ENCODE data around the gene ITSN2. TPM values are rescaled to one million over a fixed set of nuclear protein-coding genes. Genes with fewer than 3 reads are reported as not detected.
"Not testable (repeated sequence)": the region's sequence is repeated elsewhere in the genome, so short reads cannot be mapped to it uniquely, and the experiment has no call there.

Gene ITSN2
- total RNA-seq, 2 donors from 2014 or later: 38.2 to 38.5 TPM

DNA sequence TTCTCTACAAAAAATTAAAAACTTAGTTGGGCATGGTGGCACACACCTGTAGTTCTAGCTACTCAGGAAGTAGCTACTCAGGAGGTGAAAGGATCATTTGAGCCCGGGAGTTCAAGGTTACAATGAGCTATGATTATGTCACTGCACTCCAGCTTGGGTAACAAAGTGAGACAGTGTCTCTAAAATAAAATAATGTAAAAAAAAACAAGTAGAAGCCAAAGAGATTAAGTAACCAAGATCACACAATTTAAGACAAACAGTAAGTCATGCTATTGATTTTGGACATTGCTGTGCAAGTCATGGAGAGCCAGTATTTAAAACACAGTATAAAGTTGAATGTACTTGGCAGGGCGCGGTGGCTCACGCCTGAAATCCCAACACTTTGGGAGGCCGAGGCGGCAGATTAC, 20.5 kb downstream of the ITSN2 start:
- intact Hi-C loops (cut with DNase I): no loop called here
- no peak overlapping the region for H3K27ac ChIP-seq
- no peak overlapping the region for H3K9ac ChIP-seq (ENCODE audit: low read depth in 2 of 2, low read length in 2 of 2)
- no peaks in the 10 kb centered on the region for H3K9me3 ChIP-seq
- H3K27me3 ChIP-seq: no peaks in the 10 kb centered on the region
- H3K4me3 ChIP-seq: no peak overlapping the region
- H3K4me1 ChIP-seq: peaks cover 8% of the 10 kb centered on the region
- TF ChIP-seq, protein P1, sequence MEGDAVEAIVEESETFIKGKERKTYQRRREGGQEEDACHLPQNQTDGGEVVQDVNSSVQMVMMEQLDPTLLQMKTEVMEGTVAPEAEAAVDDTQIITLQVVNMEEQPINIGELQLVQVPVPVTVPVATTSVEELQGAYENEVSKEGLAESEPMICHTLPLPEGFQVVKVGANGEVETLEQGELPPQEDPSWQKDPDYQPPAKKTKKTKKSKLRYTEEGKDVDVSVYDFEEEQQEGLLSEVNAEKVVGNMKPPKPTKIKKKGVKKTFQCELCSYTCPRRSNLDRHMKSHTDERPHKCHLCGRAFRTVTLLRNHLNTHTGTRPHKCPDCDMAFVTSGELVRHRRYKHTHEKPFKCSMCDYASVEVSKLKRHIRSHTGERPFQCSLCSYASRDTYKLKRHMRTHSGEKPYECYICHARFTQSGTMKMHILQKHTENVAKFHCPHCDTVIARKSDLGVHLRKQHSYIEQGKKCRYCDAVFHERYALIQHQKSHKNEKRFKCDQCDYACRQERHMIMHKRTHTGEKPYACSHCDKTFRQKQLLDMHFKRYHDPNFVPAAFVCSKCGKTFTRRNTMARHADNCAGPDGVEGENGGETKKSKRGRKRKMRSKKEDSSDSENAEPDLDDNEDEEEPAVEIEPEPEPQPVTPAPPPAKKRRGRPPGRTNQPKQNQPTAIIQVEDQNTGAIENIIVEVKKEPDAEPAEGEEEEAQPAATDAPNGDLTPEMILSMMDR (IDR thresholded peaks at IDR 0.05): no peak
- H3K36me3 ChIP-seq: no peaks in the 10 kb centered on the region
- DNase-seq: no peak

DNA sequence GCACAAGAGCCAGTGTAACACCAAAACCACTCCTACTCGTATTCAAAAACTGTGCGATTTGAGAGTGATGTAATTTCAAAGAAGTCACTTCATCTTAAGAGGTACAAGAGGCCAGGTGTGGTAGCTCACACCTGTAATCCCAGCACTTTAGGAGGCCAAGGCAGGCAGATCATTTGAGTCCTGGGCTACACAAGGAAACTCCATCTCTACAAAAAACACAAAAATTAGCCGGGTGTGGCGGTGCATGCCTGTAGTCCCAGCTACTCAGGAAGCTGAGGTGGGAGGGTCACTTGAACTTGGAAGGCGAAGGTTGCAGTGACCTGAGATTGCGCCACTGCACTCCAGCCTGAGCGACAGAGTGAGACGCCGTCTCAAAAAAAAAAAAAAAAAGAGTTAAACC, 21.2 kb downstream of the ITSN2 start:
- H3K27me3 ChIP-seq; H3K9me3 ChIP-seq; H3K27ac ChIP-seq; intact Hi-C loops (cut with DNase I); H3K4me1 ChIP-seq; H3K9ac ChIP-seq (ENCODE audit: low read depth in 2 of 2, low read length in 2 of 2); DNase-seq; H3K4me3 ChIP-seq; H3K36me3 ChIP-seq: not testable (repeated sequence)

DNA sequence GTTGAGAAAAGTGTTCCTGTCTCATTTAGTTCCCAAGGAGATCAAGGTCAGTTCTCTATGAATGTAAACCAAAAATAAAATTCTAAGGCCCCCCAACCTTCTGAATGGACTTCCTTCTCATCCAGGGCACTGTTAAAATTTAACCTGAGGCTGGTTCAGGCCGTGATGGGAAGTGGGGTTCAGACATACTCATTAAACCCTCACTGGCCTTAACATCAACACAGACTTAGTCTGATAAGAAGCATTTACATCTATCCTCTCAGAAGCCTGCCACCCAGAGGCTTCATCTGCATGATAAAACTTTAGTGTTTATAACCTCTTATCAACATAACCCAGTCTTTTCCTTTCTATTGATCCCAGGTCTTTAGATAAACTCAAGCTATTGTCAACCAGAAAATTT, 22.4 kb downstream of the ITSN2 start:
- no peaks in the 10 kb centered on the region for H3K9me3 ChIP-seq
- peaks cover 3% of the 10 kb centered on the region for H3K4me1 ChIP-seq
- TF ChIP-seq, protein P1 (IDR thresholded peaks at IDR 0.05): no peak
- DNase-seq: no peak
- no peak overlapping the region for H3K4me3 ChIP-seq
- no peak overlapping the region for H3K9ac ChIP-seq (ENCODE audit: low read depth in 2 of 2, low read length in 2 of 2)
- intact Hi-C loops (cut with DNase I): no loop called here
- H3K27me3 ChIP-seq: no peaks in the 10 kb centered on the region
- no peak overlapping the region for H3K27ac ChIP-seq
- H3K36me3 ChIP-seq: no peaks in the 10 kb centered on the region

DNA sequence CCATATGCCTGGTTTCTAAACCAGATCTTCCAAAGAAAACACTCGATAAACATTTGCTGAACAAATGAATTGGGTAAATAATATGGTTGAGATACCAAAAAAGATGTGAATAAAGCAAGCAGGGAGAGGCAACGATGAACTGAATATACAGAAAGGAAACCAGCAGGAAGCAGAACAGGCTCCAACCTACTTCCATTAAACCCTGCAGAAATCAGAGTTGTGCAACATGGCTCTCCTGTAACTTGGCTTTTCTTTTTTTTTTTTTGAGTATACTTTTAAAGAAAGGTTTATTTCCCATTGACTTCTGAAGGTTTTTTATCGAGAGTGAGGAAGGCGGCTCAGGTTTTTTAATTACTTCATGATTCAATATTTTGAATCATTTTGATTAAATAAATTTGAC, 23.5 kb downstream of the ITSN2 start:
- H3K27me3 ChIP-seq: no peaks in the 10 kb centered on the region
- peaks cover 3% of the 10 kb centered on the region for H3K4me1 ChIP-seq
- H3K4me3 ChIP-seq: no peak overlapping the region
- no peaks in the 10 kb centered on the region for H3K9me3 ChIP-seq
- TF ChIP-seq, protein P1 (IDR thresholded peaks at IDR 0.05): no peak
- DNase-seq: no peak
- H3K9ac ChIP-seq (ENCODE audit: low read depth in 2 of 2, low read length in 2 of 2): no peak overlapping the region
- H3K36me3 ChIP-seq: no peaks in the 10 kb centered on the region
- intact Hi-C loops (cut with DNase I): no loop called here
- H3K27ac ChIP-seq: no peak overlapping the region

DNA sequence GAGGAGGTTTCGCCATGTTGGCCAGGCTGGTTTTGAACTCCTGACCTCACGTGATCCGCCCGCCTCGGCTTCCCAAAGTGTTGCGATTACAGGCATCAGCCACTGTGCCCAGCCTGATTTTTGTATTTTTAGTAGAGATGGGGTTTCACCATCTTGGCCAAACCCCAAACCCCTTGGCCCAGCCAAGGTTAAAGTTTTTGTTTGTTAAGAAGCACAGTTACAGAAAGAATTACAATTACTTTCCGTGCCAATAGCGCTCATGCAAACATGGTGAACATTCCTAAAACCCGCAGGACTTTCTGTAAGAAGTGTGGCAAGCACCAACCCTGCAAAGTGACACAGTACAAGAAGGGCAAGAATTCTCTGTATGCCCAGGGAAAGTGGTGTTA, 26.1 kb downstream of the ITSN2 start:
- H3K36me3 ChIP-seq: no peaks in the 10 kb centered on the region
- H3K4me3 ChIP-seq: no peak overlapping the region
- no peak overlapping the region for H3K9ac ChIP-seq (ENCODE audit: low read depth in 2 of 2, low read length in 2 of 2)
- H3K4me1 ChIP-seq: peaks cover 3% of the 10 kb centered on the region
- TF ChIP-seq, protein P1 (IDR thresholded peaks at IDR 0.05): no peak
- H3K27me3 ChIP-seq: no peaks in the 10 kb centered on the region
- no peak for DNase-seq
- no peak overlapping the region for H3K27ac ChIP-seq
- intact Hi-C loops (cut with DNase I): no loop called here
- no peaks in the 10 kb centered on the region for H3K9me3 ChIP-seq

DNA sequence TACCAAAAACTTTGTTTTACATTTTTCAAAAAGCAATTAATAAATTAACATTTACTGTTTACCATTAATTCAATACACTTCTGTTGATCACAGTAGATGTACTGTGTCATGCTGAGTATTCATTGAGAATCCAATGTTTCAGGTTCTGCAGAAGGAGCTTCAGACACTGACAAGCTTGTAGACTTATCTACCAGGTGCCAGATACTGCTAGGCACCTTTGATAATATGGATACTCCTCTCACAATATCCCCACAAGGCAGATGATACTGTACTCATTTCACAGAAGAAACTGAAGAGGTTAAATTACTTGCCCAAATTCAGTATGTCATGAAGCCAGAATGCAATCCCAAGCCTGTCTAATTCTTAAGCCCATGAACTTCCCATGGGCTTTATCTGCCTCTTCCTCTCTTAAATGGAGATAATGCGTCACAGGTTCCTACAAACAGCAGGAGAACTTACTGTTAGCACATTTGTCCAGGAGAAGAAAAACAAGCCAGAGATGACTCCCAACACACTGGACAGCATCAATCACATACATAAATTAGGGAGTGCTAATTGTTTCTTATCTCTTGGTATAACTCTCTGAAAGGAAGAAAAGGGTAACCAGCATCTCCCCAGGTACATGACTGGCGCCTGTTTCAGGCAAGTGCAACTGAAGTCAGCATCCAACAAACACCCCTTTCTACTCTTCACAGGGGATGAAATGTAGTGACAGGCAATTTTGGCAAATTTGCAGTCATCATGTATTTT, 27.4 kb downstream of the ITSN2 start:
- H3K27me3 ChIP-seq: no peaks in the 10 kb centered on the region
- no peak overlapping the region for H3K4me3 ChIP-seq
- no peak overlapping the region for H3K9ac ChIP-seq (ENCODE audit: low read depth in 2 of 2, low read length in 2 of 2)
- H3K9me3 ChIP-seq: no peaks in the 10 kb centered on the region
- no peak overlapping the region for H3K27ac ChIP-seq
- no peaks in the 10 kb centered on the region for H3K4me1 ChIP-seq
- DNase-seq: no peak
- no peaks in the 10 kb centered on the region for H3K36me3 ChIP-seq
- TF ChIP-seq, protein P1 (IDR thresholded peaks at IDR 0.05): no peak
- intact Hi-C loops (cut with DNase I): no loop called here

Measured in colonic mucosa (tissue), 4 donors.